HG03039 (cell line): ENCODE data around the gene GDF10.

ENCODE experiments used
- ATAC-seq: cut with Tn5 transposase; IDR thresholded peaks from one replicate; pipeline ENCODE4 v1.9.1; 2021; ENCODE audit warnings: mild to moderate bottlenecking, moderate library complexity; ENCODE audit not compliant: unreplicated experiment

The GDF10 gene

DNA sequence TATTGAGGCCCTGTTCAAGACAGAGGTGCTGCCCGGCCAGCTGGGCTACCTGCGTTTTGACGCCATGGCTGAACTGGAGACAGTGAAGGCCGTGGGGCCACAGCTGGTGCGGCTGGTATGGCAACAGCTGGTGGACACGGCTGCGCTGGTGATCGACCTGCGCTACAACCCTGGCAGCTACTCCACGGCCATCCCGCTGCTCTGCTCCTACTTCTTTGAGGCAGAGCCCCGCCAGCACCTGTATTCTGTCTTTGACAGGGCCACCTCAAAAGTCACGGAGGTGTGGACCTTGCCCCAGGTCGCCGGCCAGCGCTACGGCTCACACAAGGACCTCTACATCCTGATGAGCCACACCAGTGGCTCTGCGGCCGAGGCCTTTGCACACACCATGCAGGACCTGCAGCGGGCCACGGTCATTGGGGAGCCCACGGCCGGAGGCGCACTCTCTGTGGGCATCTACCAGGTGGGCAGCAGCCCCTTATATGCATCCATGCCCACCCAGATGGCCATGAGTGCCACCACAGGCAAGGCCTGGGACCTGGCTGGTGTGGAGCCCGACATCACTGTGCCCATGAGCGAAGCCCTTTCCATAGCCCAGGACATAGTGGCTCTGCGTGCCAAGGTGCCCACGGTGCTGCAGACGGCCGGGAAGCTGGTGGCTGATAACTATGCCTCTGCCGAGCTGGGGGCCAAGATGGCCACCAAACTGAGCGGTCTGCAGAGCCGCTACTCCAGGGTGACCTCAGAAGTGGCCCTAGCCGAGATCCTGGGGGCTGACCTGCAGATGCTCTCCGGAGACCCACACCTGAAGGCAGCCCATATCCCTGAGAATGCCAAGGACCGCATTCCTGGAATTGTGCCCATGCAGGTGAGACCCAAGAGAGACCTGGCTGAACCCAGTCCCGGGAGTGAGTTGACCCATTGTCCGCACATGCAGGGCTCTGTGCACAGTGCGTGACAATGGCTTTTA is 51.0 kb downstream of the GDF10 start:
- no peak for ATAC-seq

- ATAC-seq = no peak
These were observed 52.2 kb downstream of the GDF10 start for GRCh38 chr10:47351899-47352815.

DNA sequence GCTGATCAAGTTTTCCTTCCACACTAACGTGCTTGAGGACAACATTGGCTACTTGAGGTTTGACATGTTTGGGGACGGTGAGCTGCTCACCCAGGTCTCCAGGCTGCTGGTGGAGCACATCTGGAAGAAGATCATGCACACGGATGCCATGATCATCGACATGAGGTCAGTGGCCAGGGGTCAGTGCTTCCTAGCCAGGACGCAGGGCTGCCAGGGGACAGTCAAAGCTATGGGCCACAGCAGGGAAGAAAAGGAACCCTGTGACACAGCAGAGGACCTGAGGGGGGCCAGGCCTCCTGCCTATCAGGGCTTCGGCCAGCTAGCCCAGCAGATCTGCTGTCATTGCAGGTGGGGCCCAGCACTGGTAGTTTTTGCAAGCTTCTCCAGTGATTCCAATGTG is 53.4 kb downstream of the GDF10 start:
- ATAC-seq = no peak

DNA sequence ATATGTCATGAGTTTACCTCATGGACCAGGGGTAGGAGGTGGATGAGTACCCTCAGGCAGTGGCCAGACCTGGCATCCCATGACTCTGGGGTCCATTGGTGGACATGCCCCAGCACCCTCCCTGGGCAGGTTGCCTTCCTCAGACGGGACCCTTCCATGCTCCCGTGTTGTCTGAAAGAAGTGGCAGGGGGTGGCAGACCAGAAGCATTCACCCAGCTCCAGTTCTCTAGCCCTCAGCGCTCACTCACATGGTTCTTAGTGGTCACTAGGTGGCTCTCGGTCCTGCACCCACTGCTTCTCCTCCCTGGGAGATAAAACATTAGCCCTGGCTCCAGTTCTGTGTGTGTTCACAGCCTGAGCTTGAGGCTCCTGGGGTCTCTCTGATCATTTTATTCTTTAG is 54.2 kb downstream of the GDF10 start:
- ATAC-seq = no peak

- no peak for ATAC-seq
These were observed 54.9 kb downstream of the GDF10 start for GRCh38 chr10:47354900-47355299.

DNA sequence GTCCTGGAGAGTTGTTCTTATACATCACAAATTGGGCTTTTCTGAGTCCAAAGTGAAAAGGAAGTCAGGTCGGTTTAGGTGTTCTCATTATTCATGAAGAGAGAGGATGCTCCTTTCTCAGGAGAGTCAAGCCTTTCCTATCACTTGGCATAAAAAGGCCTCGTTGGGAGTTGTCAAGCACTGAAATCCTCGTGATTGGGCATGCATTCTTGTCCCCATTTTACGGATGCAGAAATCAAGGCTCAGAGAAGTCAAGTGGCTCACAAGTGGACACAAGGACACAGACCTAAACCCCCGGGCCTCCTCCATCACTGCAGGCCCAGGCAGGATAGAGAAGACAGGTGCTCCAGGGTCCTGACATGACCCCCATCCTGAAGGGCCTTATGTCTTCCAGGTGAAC is 56.7 kb downstream of the GDF10 start:
- no peak for ATAC-seq

GRCh38 chr10:47357131-47357582 is 57.2 kb downstream of the GDF10 start:
- no peak for ATAC-seq

GRCh38 chr10:47357911-47358310 is 57.9 kb downstream of the GDF10 start:
- ATAC-seq = no peak

- no peak for ATAC-seq
These were observed 58.5 kb downstream of the GDF10 start for GRCh38 chr10:47358457-47358856.

DNA sequence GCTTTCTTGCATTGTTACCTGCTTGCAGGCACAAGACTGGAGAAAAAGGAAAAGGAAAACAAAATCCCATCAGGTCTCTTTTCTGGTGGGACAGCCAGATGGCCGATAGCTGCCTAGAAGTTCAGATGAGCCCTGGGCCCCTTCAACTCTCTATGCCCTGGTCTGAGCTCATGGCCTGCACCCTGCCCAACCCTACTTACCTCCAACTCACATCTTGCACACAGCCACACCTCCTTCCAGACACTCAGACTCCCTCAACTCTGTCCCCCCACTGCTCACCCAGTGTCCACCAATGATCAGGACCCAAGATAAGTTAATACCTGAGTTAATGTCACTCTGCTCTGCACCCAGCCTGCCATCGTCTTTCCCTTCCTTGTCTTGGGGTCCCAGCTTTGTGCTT is 59.1 kb downstream of the GDF10 start:
- ATAC-seq = no peak

DNA sequence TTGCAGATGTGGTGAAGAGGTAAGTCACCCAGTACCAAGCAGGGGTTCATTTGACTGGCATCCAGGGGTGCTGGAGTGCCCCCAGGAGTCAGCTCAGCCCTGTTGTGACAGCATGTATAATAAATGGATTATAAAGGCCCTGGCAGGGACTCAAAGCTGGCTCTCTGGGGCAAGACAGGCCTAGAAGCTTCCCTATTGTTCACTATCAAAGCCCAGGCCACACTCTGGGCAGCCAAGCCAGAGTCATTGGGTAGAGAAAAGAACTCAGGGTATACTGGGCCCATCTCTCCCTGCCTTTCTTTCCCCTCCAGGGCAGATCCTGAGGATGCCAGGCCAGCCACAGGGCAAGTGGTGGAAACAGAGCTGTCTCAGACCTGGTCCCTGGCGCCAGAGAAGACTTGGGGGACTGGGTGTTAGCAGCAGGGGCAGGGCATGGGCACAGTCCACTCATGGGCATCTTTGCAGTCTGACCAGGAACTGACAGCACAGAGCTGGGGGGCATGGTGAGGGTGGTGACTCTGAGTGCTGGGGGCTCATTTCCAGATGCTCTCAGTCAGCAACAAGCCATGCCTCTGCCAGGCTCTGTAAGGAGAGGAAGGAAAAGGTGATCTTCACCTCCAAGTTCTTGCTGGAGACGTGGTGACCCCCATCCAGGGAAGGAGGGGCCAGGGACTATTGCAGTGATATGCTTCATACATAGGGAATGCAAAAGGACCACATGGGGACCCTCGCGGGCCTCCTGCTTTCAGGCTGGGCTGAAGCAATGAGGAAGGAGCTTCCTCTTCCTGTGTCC is 59.8 kb downstream of the GDF10 start:
- ATAC-seq = no peak

DNA sequence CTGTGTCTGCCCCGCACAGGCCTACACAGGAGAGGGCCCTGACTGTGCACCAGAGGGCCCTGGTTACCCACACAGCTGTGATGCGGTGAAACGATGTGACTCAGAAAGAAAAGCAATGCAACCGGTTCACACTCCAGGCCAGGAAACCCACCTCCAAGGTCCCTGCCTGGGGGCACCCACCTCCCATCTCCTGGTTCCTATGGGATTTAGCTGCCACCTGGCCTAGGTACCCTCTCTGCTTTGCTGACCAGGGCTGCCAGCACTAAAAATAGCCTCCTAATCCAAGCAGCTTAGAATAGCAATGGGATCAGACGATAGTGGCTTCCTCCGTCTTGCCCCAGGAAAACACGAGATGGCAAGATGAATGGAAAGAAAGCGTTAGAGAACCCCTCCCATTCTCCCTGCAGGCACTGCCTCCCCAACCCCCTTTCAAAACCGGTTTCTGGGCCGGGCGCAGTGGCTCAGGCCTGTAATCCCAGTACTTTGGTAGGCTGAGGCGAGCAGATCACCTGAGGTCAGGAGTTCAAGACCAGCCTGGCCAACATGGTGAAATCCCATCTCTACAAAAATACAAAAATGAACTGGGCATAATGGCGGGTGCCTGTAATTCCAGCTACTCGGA is 60.5 kb downstream of the GDF10 start:
- no peak for ATAC-seq

- ATAC-seq = no peak
These were observed 61.3 kb downstream of the GDF10 start for GRCh38 chr10:47361293-47361692.

DNA sequence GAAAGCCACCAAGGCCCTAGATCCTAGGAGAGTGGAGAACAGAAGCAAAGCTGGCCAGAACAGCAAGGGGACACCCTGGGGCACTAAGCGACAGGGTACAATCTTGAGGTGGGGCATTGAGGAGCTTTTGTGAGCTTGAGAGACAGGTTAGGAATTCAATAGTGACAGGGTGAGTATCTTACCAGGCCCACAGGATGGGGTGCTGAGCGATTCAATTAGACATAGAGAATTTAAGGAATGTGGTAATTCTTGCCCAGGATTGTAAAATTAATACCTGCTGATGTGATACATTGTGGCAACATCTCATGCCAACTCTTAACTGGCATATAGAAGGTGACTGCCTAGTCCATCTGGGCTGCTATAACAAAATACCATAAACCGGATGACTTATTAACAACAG is 62.2 kb downstream of the GDF10 start:
- ATAC-seq = no peak
